ENCODE data around the gene TLX2.

Gene TLX2

DNA sequence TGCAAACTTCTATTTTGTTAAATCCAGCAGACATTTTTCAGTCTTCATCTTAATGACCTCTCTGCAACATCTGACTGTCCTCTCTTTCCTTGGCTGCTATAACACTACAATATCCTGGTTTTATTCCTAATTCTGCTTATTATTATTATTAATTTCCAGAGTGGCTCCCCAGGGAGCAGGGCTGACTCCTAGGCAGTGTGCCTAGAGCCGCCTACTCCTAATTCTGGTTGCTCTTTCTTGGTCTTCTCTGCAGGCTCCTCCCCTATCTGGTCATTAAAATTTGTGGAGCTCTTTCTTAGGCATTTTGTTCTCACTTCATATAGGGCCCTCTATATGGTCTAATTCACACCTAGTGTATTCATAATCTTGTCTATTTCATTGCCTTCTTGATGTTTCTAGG lies 28.7 kb downstream of the TLX2 start:
- H3K27me3 ChIP-seq (ENCODE audit: low read depth): no peaks in the 10 kb centered on the region
- in situ Hi-C loops (cut with MboI; ENCODE audit: low sequenced_read_pairs): no loop called here
- H3K4me3 ChIP-seq: no peak overlapping the region
- H3K4me1 ChIP-seq: no peaks in the 10 kb centered on the region
- no peaks in the 10 kb centered on the region; the same call in 1 of the 2 replicates for H3K9me3 ChIP-seq
- no peak for DNase-seq (ENCODE audit: low spot score in 2 of 2)
- H3K36me3 ChIP-seq (replicated peaks): no peaks in the 10 kb centered on the region

- no peaks in the 10 kb centered on the region for H3K9me3 ChIP-seq
- H3K4me3 ChIP-seq: no peak overlapping the region
- no peak for DNase-seq (ENCODE audit: low spot score in 2 of 2)
- H3K4me1 ChIP-seq: peaks cover 3% of the 10 kb centered on the region
- H3K27me3 ChIP-seq (ENCODE audit: low read depth): no peaks in the 10 kb centered on the region
- no peaks in the 10 kb centered on the region for H3K36me3 ChIP-seq (replicated peaks)
- in situ Hi-C loops (cut with MboI; ENCODE audit: low sequenced_read_pairs): no loop called here
Measured at GRCh38 chr2:74544634-74545033, 30.4 kb downstream of the TLX2 start.

GRCh38 chr2:74546004-74546403 lies 31.8 kb downstream of the TLX2 start:
- DNase-seq (ENCODE audit: low spot score in 2 of 2): no peak
- H3K4me3 ChIP-seq: no peak overlapping the region
- peaks cover 12% of the 10 kb centered on the region for H3K4me1 ChIP-seq
- in situ Hi-C loops (cut with MboI; ENCODE audit: low sequenced_read_pairs): no loop called here
- no peaks in the 10 kb centered on the region for H3K27me3 ChIP-seq (ENCODE audit: low read depth)
- no peaks in the 10 kb centered on the region for H3K9me3 ChIP-seq
- H3K36me3 ChIP-seq (replicated peaks): no peaks in the 10 kb centered on the region

DNA sequence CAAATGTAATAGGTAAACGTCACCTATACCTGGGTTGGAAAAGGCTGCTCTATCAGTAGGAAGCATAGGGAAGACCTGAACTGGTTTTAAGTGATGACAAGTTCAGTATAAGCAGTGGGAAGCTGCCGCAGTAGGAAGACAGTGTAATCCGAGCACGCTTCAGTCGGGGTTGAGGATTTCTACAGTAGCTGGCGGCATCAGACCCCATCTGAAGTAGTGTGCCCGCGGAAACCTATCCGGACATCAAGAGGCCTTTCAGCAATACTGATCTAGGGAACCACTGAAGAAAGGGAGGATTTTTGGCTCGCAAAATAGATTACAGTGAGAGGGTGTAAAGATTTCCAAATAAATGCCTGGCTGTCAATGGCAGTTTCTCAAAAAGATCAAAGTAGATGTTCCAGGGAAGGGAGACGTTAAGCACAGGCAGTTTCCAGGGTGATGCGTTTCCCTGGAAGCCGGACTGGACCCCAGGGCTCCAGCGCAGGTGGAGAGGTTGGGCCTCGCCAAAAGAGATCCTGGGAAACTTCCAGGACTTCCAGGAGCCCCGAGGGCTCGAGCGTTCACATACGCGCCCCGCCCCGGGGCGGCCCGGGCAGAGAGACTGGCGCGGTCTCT lies 34.1 kb downstream of the TLX2 start:
- no peaks in the 10 kb centered on the region for H3K9me3 ChIP-seq
- H3K4me1 ChIP-seq: peaks cover 20% of the 10 kb centered on the region
- in situ Hi-C loops (cut with MboI; ENCODE audit: low sequenced_read_pairs): no loop called here
- H3K36me3 ChIP-seq (replicated peaks): no peaks in the 10 kb centered on the region
- H3K27me3 ChIP-seq (ENCODE audit: low read depth): no peaks in the 10 kb centered on the region
- peak in 1 of 2 experiments; percentile 4 for DNase-seq (ENCODE audit: low spot score in 2 of 2)
- H3K4me3 ChIP-seq: peak overlapping the region; percentile 45

DNA sequence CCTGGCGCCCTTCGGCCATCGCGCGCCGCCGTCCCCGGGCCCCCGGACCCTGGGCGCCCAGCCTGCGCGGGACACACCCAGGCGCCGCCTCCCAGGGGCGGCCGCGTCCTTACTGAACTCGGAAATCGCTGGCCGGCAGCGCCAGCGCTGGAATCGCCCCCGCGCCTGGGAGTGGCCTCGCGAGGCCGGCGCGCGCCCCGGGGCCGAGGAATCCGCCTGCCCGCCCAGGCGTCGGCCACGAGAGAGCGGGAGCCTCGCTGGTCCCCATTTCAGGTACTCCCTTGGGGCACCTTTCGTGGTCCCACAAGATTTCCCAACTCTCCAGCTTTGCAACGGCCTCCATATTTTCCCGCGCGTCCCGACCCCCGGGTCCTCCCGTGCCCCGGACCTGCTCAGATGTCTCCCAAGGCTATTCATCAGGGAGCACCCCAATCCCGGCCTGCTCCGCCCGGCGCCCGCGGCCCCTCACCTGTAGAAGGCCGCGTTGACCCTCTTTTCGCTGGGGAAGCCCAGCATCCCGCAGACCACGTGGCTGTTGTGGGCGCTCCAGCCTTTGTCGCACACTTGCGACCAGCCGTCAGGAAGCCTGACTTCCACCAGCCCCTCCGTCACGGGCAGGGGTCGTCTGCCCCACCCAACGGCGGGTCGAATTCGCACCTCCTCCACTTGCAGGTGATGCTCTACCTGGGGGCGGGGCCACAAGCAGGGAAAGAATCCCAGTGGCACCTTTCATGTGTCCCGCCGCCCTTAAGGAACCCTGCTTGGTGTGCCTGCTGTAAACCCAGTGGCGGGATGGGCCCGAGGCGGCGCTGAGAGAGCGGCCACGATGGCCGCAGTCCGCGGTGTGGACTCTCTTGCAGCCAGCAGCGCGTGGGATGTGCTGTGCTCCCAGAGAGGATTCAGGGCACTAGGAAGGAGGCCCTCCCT lies 34.9 kb downstream of the TLX2 start:
- Histone ChIP-seq H3K4me3 (peak overlapping the region; percentile 45), H3K9me3 (no peaks in the 10 kb centered on the region), H3K27me3 (ENCODE audit: low read depth) (no peaks in the 10 kb centered on the region), H3K36me3 (replicated peaks) (no peaks in the 10 kb centered on the region), H3K4me1 (peaks cover 24% of the 10 kb centered on the region)
- in situ Hi-C loops (cut with MboI; ENCODE audit: low sequenced_read_pairs): no loop called here
- peak; percentile 59 to 80 for DNase-seq (ENCODE audit: low spot score in 2 of 2)

DNA sequence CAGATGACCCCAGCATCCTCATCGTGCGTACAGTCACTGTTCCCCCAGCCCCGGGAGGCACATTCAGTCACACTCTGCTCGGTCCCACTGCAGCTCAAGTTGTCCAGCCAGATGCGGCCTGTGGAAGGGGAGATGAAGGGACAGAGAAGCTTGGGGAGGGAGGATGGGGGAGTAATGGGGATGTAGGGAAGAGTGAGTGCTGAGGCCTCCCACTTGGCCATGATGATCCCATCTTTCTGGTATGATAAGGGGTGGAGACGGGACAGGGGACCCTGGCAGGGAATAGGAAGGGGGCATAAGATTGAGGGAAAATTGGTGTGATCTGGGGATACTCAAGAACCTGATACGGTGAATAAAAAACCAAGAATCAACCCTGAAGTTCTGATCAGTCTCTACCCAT lies 36.0 kb downstream of the TLX2 start:
- H3K4me1 ChIP-seq: peaks cover 24% of the 10 kb centered on the region
- DNase-seq (ENCODE audit: low spot score in 2 of 2): no peak
- H3K36me3 ChIP-seq (replicated peaks): no peaks in the 10 kb centered on the region
- H3K9me3 ChIP-seq: no peaks in the 10 kb centered on the region
- H3K27me3 ChIP-seq (ENCODE audit: low read depth): no peaks in the 10 kb centered on the region
- H3K4me3 ChIP-seq: peak overlapping the region; percentile 45
- in situ Hi-C loops (cut with MboI; ENCODE audit: low sequenced_read_pairs): no loop called here

- H3K27me3 ChIP-seq (ENCODE audit: low read depth): no peaks in the 10 kb centered on the region
- in situ Hi-C loops (cut with MboI; ENCODE audit: low sequenced_read_pairs): no loop called here
- H3K4me3 ChIP-seq: no peak overlapping the region
- 0 out of 2 replicates have a peak, but pooled peaks cover 1% of the 10 kb centered on the region for H3K36me3 ChIP-seq (replicated peaks)
- H3K4me1 ChIP-seq: peaks cover 24% of the 10 kb centered on the region
- DNase-seq (ENCODE audit: low spot score in 2 of 2): no peak
- no peaks in the 10 kb centered on the region for H3K9me3 ChIP-seq
Measured at GRCh38 chr2:74551530-74551929, 37.3 kb downstream of the TLX2 start.

DNA sequence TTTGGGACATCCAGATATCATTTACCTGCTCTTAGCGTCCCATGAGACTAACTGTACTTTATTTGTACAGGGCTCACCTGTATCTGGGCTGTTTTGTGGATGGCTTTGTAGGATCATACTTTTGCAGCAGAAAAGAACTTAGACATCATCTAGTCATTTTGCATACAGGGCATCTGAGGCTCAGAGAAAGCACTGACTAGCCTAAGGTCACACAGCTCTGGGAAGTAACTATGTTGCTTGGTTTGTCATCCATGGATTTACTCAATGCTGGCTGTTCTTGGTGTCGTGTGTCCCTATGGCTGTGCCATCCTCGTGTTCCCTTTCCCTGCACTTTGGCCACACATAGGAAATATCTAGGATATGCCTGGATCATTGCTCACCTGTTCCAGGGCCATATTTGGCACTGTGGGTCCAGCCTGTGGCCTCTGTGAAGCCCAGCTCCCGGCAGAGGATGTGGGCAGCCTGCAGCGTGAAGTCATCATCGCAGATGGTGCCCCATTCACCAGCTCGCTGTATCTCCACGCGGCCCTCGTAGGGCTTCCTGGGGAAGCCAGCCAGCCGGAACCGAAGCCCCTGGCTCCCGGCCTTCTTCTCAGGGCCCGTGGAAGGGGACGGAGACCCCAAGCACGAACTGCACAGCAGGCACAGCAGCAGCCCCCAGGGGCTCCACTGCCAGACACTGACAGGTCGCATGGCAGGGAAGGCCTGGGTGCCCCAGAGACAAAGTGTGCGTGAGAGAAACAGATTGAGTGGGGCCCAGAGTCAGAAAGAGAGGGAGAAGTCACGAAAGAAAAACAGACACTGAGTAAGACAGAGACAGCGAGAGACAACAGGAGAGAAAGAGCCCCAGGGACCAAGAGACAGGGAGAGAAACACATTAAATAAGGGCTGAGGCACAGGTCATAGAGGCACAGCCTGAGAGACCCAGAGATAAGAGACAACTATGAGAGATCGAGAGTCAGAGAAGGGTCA lies 38.0 kb downstream of the TLX2 start:
- Histone ChIP-seq H3K4me1 (peaks cover 24% of the 10 kb centered on the region), H3K9me3 (no peaks in the 10 kb centered on the region), H3K36me3 (replicated peaks) (0 out of 2 replicates have a peak, but pooled peaks cover 3% of the 10 kb centered on the region), H3K4me3 (no peak overlapping the region), H3K27me3 (ENCODE audit: low read depth) (no peaks in the 10 kb centered on the region)
- in situ Hi-C loops (cut with MboI; ENCODE audit: low sequenced_read_pairs): no loop called here
- no peak for DNase-seq (ENCODE audit: low spot score in 2 of 2)

- DNase-seq (ENCODE audit: low spot score in 2 of 2): peak in 1 of 2 experiments; percentile 45
- Histone ChIP-seq H3K4me3 (peak overlapping the region; percentile 89), H3K4me1 (peaks cover 24% of the 10 kb centered on the region), H3K27me3 (ENCODE audit: low read depth) (no peaks in the 10 kb centered on the region), H3K9me3 (no peaks in the 10 kb centered on the region), H3K36me3 (replicated peaks) (0 out of 2 replicates have a peak, but pooled peaks cover 3% of the 10 kb centered on the region)
- in situ Hi-C loops (cut with MboI; ENCODE audit: low sequenced_read_pairs): no loop called here
Measured at GRCh38 chr2:74552914-74553811, 38.9 kb downstream of the TLX2 start.

DNA sequence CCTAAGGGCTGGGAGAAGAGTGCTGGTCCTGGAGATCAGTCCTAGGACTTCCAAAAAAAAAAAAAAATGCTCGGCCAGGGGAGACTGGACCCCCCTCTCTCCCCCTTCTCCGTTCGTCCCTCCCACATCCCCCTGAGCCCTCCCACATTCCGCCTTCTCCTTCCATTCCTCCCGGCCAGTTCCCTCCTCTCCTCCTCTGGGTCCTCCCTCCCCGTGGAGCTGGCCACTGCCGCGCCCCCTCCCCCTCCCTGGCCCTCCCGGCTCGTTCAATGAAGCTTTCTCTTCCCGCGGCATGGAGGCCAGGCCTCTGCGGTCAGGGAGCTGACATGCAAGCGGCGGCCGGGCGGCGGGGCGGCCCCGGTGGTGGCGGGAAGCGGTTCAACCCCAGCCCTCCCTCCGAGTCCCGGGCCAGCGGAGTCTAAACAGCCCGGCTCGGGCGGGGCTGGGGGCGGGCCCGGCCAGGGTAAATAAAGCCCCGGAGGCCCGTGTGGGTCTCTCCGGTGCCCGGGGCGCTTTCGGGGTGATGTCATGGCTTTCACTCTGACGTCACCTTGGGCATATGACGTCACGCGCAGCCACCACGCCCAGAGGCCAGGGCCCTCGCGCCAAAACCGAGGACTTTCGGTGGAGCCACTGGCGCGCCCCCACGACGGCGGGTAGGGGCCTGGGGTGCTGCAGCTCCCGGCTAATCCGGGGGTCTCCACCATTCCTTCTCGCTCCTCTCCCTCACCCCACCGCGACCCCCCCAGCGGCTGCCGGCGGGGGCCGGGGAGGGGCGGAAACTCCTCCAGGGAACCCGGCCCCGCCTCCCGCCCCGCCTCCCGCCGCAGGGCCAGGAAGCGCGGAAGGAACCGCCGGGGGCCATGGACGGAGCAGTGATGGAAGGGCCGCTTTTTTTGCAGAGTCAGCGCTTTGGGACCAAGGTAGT lies 39.9 kb downstream of the TLX2 start, which contains the start of the genes DOK1 and LOXL3:
Gene DOK1 (plus strand): TSS at position 829 of the 928 bp plus-strand sequence. CDS start 35 bp downstream, at position 864.
Gene LOXL3 (minus strand): TSS at position 51 of the 928 bp plus-strand sequence. CDS start 1,308 bp downstream, outside the sequence.
- H3K27me3 ChIP-seq (ENCODE audit: low read depth): no peaks in the 10 kb centered on the region
- peak; percentile 77 to 91 for DNase-seq (ENCODE audit: low spot score in 2 of 2)
- in situ Hi-C loops (cut with MboI; ENCODE audit: low sequenced_read_pairs): no loop called here

DNA sequence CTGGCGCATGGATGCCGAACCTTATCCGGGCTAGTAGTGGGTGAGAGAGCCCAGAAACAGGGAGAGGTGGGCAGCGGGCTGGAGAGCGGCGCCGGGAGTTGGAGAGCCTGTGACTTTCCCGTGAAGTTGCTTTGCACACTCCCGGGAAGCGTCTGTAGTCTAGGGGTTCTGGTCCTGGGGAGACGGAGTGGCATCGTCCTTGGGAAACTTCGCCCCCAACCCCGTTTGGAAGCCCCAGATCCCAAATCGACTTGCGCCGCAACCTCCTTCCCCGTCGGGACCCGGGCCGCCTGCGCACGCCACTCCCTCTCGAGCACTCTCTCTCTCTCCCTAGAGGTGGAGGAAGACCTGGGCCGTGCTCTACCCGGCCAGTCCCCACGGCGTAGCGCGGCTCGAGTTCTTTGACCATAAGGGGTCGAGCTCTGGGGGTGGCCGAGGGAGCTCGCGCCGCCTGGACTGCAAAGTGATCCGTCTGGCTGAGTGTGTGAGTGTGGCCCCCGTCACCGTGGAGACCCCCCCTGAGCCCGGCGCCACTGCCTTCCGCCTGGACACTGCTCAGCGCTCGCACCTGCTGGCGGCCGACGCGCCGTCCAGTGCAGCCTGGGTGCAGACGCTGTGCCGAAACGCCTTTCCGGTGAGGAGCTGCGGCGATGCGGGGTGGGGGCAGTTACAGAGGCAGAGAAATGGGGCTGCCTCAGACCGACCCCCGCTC lies 40.7 kb downstream of the TLX2 start:
- Histone ChIP-seq H3K4me3 (peak overlapping the region; percentile 89), H3K36me3 (replicated peaks) (0 out of 2 replicates have a peak, but pooled peaks cover 3% of the 10 kb centered on the region), H3K9me3 (no peaks in the 10 kb centered on the region), H3K27me3 (ENCODE audit: low read depth) (no peaks in the 10 kb centered on the region), H3K4me1 (peaks cover 18% of the 10 kb centered on the region)
- DNase-seq (ENCODE audit: low spot score in 2 of 2): peak; percentile 59 to 76
- in situ Hi-C loops (cut with MboI; ENCODE audit: low sequenced_read_pairs): no loop called here

More for the DNA sequence above, 39.9 kb downstream of the TLX2 start, which contains the start of the genes DOK1 and LOXL3:
- 0 out of 2 replicates have a peak, but pooled peaks cover 3% of the 10 kb centered on the region for H3K36me3 ChIP-seq (replicated peaks)
- H3K9me3 ChIP-seq: no peaks in the 10 kb centered on the region
- H3K4me3 ChIP-seq: peak within 1 kb of the TSS; percentile 89
- H3K4me1 ChIP-seq: peaks cover 22% of the 10 kb centered on the region
